AG09319 (cell line): ENCODE data around the gene HLCS.

Experiments
- DNase-seq: peaks from one replicate; pipeline ENCODE4 v3.0.0-alpha.2; 2010; ENCODE audit warnings: low read depth; ENCODE audit errors: extremely low read depth
- TF ChIP-seq, protein P1 (sequence below): IDR thresholded peaks from 2 replicates; pipeline ENCODE4 v1.5.1; 2011; ENCODE audit warnings: low read depth, mild to moderate bottlenecking, inconsistent platforms, low read length, moderate library complexity

HLCS gene

GRCh38 chr21:36839735-36840134 lies 126.7 kb downstream of the HLCS start:
- DNase-seq = no peak
- TF ChIP-seq, protein P1, sequence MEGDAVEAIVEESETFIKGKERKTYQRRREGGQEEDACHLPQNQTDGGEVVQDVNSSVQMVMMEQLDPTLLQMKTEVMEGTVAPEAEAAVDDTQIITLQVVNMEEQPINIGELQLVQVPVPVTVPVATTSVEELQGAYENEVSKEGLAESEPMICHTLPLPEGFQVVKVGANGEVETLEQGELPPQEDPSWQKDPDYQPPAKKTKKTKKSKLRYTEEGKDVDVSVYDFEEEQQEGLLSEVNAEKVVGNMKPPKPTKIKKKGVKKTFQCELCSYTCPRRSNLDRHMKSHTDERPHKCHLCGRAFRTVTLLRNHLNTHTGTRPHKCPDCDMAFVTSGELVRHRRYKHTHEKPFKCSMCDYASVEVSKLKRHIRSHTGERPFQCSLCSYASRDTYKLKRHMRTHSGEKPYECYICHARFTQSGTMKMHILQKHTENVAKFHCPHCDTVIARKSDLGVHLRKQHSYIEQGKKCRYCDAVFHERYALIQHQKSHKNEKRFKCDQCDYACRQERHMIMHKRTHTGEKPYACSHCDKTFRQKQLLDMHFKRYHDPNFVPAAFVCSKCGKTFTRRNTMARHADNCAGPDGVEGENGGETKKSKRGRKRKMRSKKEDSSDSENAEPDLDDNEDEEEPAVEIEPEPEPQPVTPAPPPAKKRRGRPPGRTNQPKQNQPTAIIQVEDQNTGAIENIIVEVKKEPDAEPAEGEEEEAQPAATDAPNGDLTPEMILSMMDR = no peak

DNA sequence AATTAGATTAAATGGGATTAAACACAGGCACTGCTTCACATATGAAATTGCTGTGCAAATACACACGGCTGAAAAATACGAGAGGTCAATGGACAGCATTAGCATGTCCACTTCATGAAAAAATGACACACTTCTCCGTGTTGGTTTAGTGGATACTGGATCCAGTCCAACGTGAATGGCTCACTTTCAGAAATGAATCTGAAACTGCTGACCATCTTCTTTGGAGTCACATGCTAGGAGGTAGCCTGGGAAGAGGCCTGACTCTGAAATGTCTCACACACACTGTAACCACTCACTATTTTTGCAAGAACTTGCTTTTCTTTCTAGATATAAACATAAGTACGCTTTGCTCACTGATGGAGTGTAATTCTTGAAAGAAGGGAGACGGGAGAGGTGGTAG lies 127.3 kb downstream of the HLCS start:
- no peak for DNase-seq
- TF ChIP-seq, protein P1 = no peak

GRCh38 chr21:36835383-36835795 lies 131.1 kb downstream of the HLCS start:
- DNase-seq = no peak
- TF ChIP-seq, protein P1 = no peak

DNA sequence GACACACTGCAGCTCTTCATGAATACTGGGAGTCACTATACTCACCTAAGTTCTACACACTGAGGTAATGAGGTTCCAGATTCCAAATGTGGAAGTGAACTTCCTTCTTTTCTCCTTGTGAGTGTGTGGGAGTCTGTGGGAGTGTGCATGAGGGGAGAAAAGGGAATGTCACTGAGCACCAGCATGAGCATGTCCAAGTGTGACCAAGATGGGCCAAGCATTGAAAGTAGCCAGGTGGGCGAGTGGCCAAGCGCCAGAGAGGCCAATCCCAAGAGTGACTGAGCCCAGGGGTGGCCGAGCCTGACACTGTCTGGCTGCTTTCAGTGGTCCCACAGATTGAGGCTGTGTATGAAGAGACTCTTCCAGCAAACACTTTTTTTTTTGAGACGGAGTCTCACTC lies 132.3 kb downstream of the HLCS start:
- DNase-seq = no peak
- TF ChIP-seq, protein P1 = no peak

DNA sequence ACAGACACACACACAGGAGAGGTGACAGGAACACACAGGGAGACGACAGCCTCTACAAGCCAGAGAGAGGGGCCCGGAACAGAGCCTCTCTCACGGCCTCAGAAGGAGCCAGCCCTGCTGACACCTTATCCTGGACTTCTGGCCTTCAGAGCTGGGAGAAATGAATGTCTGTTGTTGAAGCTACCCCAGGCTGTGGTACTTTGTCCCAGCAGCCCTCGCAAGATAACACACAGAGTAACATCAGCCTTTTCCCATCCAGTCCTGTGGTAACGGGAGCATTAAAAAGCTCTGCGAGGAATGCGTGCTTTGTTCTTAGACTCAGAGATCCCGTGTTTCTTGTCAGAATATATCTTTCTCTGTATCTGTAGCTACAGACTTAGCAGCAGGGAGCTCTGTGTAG lies 136.4 kb downstream of the HLCS start:
- TF ChIP-seq, protein P1 = no peak
- no peak for DNase-seq

DNA sequence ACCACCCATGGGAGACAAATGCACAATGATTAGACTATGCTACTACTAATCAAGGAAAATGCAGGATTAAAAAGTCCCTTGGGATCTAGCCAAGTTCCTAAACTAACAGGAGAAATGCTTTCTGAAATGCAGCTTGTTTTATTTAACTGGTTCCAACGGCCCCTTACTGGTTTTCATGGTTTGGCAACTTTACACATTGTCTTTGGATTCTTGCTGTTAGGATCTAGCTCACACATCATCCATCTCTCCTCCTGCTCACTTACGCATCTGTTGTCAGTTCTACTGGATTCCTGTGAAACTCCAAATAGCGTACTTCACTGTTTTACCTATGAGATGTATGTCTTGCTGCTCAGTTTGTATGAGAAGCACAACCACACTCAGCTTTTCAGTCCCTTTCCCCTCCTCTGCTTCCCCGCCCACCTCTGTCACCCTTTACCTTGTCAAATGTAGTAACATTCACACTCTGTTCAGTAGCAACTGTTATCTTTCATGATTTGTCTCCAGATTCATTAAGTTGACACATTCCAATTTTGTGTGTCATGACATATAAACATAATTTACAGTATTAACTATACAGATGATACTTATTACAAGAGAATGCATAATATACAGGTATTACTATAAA lies 137.5 kb downstream of the HLCS start:
- TF ChIP-seq, protein P1 = no peak
- no peak for DNase-seq

GRCh38 chr21:36828208-36828607 lies 138.3 kb downstream of the HLCS start:
- TF ChIP-seq, protein P1 = no peak

More at GRCh38 chr21:36828208-36828607, 138.3 kb downstream of the HLCS start:
- DNase-seq = no peak
